Activated CD4-positive, CD25-positive, alpha-beta regulatory T cell treated with anti-CD3 and anti-CD28 coated beads, Interleukin-2, amount 50 U/mL, for 24 hours (primary cell): ENCODE data around the gene FAM161A.
A peak's percentile ranks its signal among the peaks of the same experiment; 100 is the strongest.

Experiments
- ATAC-seq, 2 donors: fragments of 150-1000 bp; cut with Tn5 transposase; one replicate each; pipeline ENCODE4 v1.10.0; 2021; ENCODE audit warnings: mild to moderate bottlenecking in 1 of 2, moderate library complexity in 1 of 2

Gene FAM161A

GRCh38 chr2:61784643-61785042, 69.2 kb downstream of the FAM161A start:
- peak in 1 of 2 donors; percentile 43 for ATAC-seq

GRCh38 chr2:61775956-61776570, 77.8 kb downstream of the FAM161A start:
- ATAC-seq: no peak
